Activated naive CD4-positive, alpha-beta T cell treated with anti-CD3 and anti-CD28 coated beads for 36 hours (primary cell): Measurements from ENCODE around the gene COL4A6. TPM values are rescaled to one million over a fixed set of nuclear protein-coding genes. Genes with fewer than 3 reads are reported as not detected.
"Not testable (repeated sequence)": the region's sequence is repeated elsewhere in the genome, so short reads cannot be mapped to it uniquely, and the experiment has no call there.

Experiments used
- CTCF ChIA-PET: fragments of 350-600 bp; sonication (Branson Sonifier 250); formaldehyde crosslinking; loops from one replicate; lab custom pipeline; 2021; ENCODE audit warnings: antibody characterized with exemption; lab: Charles Lee
- DNase-seq: peaks from one replicate; pipeline ENCODE4 v3.0.0-alpha.2; 2020
- H3K27ac Mint-ChIP-seq: one replicate; pipeline ENCODE4 v1.8.0; 2021; ENCODE audit warnings: mild to moderate bottlenecking, mixed read lengths
- H3K27me3 Mint-ChIP-seq: one replicate; pipeline ENCODE4 v1.8.0; 2021; ENCODE audit warnings: low read depth, mixed read lengths
- H3K36me3 Mint-ChIP-seq: one replicate; pipeline ENCODE4 v1.8.0; 2021; ENCODE audit warnings: low read depth, mixed read lengths
- H3K4me1 Mint-ChIP-seq: one replicate; pipeline ENCODE4 v1.8.0; 2021; ENCODE audit warnings: low read depth, mixed read lengths
- H3K4me3 Mint-ChIP-seq: one replicate; pipeline ENCODE4 v1.8.0; 2021; ENCODE audit warnings: mild to moderate bottlenecking, moderate library complexity, mixed read lengths
- H3K9me3 Mint-ChIP-seq: one replicate; pipeline ENCODE4 v1.8.0; 2021; ENCODE audit warnings: mixed read lengths
- intact Hi-C: fragments of 100-400 bp; cut with micrococcal nuclease; formaldehyde crosslinking; loops from one replicate; pipeline ENCODE4 v1.15.1; 2023
- total RNA-seq, 2 experiments: library from RNA; stranded (reverse); gene quantifications; one replicate each; pipeline ENCODE4 v1.2.3, GENCODE V29; 2021

Gene COL4A6
- not detected for total RNA-seq

DNA sequence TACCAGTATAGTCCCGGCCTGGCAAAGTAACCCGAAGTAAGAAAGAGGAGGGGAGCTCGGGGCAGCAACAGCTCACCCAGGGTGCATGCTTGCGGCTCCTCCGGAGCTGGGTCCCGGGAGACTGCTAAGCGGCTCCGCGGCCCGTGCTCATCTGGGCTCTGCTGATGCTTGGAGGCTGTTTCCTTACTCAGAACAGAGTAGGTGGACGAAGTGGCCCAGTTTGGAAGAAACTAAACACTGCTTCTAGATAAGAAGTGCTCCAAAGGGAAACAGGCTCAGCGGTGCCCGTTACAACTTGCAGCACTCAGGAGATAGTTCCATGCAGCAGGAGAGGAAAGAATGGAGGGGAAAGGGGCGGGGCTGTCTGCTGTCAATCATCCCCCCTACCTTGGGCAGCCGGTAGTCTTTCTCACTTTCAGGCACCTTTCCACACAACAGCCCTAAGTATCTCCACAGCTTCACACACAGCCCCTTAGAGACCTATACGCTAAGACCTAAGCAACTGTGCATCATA lies at the start of gene COL4A6:
TSS of gene COL4A6 (minus strand) at position 313 of the 514 bp plus-strand sequence. CDS start at position 87, 226 bp downstream.
- Mint-ChIP-seq H3K27me3 (peaks cover 25% of the 10 kb centered on the region), H3K27ac (no peak within 1 kb of the TSS), H3K4me1 (peaks cover 11% of the 10 kb centered on the region), H3K9me3 (no peaks in the 10 kb centered on the region), H3K36me3 (no peaks in the 10 kb centered on the region), H3K4me3 (no peak within 1 kb of the TSS)
- intact Hi-C loops, result no loop called here
- CTCF ChIA-PET, result no interaction called here
- no peak for DNase-seq

DNA sequence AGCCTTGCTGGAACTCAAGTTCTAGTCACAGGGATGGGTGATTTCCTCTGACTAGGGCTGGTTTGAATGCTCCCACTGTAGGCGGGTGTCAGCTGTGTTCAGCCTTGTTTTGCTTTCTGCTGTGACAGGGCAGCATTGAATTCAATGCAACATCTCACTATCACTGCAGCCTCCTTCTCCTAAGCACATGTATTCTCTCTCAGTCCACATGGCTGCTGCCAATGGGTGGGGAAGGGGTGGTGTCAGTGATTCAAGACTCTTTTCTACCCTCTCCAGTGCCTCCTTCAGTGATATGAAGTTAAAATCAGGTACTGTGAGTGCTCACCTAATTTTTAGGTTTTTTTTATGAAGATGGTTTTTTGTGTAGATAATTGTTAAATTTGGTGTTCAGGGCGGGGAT lies 47.7 kb upstream of the COL4A6 start:
- no peaks in the 10 kb centered on the region for H3K27me3 Mint-ChIP-seq
- no peak overlapping the region for H3K27ac Mint-ChIP-seq
- no peaks in the 10 kb centered on the region for H3K9me3 Mint-ChIP-seq
- no peak for DNase-seq
- no peaks in the 10 kb centered on the region for H3K4me1 Mint-ChIP-seq
- H3K36me3 Mint-ChIP-seq, result no peaks in the 10 kb centered on the region
- no peak overlapping the region for H3K4me3 Mint-ChIP-seq
- CTCF ChIA-PET, result no interaction called here
- intact Hi-C loops, result no loop called here

DNA sequence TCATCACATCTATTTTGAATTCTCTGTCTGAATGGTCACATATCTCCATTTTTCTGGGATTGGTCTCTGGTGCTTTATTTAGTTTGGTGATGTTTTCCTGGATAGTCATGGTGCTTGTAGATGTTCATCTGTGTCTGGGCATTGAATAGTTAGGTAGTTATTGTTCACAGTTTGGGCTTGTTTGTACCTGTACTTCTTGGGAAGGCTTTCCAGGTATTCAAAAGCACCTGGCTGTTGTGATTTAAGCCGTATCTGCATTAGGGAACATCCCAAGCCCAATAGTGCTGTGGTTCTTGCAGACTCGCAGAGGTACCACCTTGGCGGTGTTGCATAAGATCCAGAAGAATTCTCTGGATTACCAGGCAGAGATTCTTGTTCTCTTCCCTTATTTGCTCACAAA lies 46.0 kb upstream of the COL4A6 start:
- Mint-ChIP-seq H3K4me3 (no peak overlapping the region), H3K27ac (no peak overlapping the region), H3K27me3 (no peaks in the 10 kb centered on the region), H3K4me1 (no peaks in the 10 kb centered on the region), H3K36me3 (no peaks in the 10 kb centered on the region), H3K9me3 (no peaks in the 10 kb centered on the region)
- CTCF ChIA-PET, result no interaction called here
- DNase-seq, result no peak
- intact Hi-C loops, result no loop called here

- H3K27me3 Mint-ChIP-seq, H3K36me3 Mint-ChIP-seq, H3K9me3 Mint-ChIP-seq, H3K4me3 Mint-ChIP-seq, H3K27ac Mint-ChIP-seq, CTCF ChIA-PET, intact Hi-C loops, DNase-seq, H3K4me1 Mint-ChIP-seq: not testable (repeated sequence)
Measured at GRCh38 chrX:108481528-108481927, 43.3 kb upstream of the COL4A6 start.

GRCh38 chrX:108473979-108474378 lies 35.8 kb upstream of the COL4A6 start:
- Mint-ChIP-seq H3K9me3 (no peaks in the 10 kb centered on the region), H3K27ac (no peak overlapping the region), H3K27me3 (no peaks in the 10 kb centered on the region), H3K36me3 (no peaks in the 10 kb centered on the region), H3K4me3 (no peak overlapping the region), H3K4me1 (no peaks in the 10 kb centered on the region)
- DNase-seq, result no peak
- CTCF ChIA-PET, result no interaction called here
- intact Hi-C loops, result no loop called here

DNA sequence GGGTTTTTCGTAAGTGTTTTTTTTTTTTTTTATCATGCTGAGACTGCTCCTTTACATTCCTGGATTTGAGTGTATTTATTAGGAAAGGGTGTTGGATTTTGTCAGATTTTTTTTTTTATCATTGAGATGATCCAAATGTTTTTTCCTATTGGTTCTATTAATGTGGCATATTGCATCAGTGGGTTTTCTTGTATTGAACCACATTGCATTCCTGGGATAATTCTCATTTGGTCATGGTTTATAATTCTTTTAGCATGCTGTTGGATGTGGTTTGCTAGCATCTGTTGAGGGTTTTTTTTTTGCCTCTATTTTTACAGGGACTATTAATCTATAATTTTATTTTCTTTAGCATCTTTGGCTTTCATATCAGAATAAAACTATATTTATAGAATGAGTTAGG lies 30.3 kb upstream of the COL4A6 start:
- CTCF ChIA-PET, result no interaction called here
- DNase-seq, result no peak
- Mint-ChIP-seq H3K4me3 (no peak overlapping the region), H3K36me3 (no peaks in the 10 kb centered on the region), H3K4me1 (no peaks in the 10 kb centered on the region), H3K27ac (no peak overlapping the region), H3K27me3 (no peaks in the 10 kb centered on the region), H3K9me3 (no peaks in the 10 kb centered on the region)
- intact Hi-C loops, result no loop called here

DNA sequence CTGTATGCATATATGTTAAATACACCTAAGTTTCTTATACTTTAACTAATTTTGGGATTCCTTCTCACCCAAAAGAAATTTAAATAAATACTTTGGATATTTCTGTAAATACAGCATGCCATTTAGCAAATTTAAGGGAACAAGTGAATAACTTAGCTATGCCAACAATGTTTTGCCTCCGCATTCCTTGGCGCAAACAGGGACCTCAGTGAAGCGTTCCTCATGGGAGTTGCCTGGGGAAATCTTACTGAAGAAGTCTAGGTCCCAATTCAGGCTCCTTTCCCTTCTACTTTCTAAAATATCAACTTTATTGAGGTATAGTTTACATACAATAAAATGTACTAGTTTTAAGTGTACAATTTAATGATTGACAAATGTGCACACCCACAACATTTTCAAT lies 26.4 kb upstream of the COL4A6 start:
- H3K9me3 Mint-ChIP-seq, result no peaks in the 10 kb centered on the region
- intact Hi-C loops, result no loop called here
- no peaks in the 10 kb centered on the region for H3K36me3 Mint-ChIP-seq

DNA sequence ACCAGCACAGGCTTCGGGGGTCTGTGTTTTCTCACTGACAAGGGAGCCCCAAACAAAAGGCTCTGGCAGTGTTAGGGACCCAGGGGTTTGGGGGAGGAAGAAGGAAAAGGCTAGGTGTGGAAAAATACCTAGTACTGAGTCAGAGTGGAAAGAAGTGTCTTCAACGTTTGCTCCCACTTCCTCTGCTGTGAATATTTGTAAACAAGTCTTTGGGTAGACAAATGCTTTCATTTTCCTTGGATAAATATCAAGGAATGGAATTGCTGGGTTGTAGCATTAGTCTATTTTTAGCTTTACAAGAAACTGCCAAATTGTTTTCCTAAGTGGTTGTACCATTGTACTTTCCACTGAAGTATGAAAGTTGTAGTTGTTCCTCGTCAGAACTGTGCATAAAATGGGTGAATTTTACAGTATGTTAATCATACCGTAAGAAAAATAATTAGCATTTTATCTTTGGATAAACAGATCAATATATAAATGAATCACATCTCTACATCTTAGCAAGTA lies 18.8 kb upstream of the COL4A6 start:
- Mint-ChIP-seq H3K4me1 (no peaks in the 10 kb centered on the region), H3K9me3 (no peaks in the 10 kb centered on the region), H3K27me3 (no peaks in the 10 kb centered on the region), H3K4me3 (no peak overlapping the region), H3K27ac (no peak overlapping the region), H3K36me3 (no peaks in the 10 kb centered on the region)
- CTCF ChIA-PET, result no interaction called here
- intact Hi-C loops, result no loop called here
- no peak for DNase-seq

More for the DNA sequence above, 26.4 kb upstream of the COL4A6 start:
- CTCF ChIA-PET, result no interaction called here
- Mint-ChIP-seq H3K4me1 (no peaks in the 10 kb centered on the region), H3K27me3 (no peaks in the 10 kb centered on the region), H3K4me3 (no peak overlapping the region), H3K27ac (no peak overlapping the region)
- DNase-seq, result no peak

DNA sequence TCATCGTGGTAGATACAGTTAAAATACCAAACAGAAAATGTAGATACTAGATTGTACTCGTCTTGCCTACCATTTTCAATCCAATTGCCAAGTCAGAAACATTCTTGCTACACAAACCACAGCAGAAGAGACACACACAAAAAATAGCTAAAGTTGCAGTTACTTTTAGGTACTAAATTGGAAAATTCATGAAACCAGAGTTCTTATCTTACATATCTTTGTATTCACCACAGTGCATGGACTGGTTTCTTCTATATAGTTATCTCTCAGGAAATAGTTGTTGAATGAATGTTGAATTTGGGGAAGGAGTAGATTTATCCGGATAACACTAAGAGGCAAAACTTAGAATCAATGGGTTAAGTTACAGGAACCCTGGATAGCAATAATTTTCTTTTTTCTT lies 15.6 kb upstream of the COL4A6 start:
- Mint-ChIP-seq H3K27ac (no peak overlapping the region), H3K27me3 (no peaks in the 10 kb centered on the region), H3K4me1 (no peaks in the 10 kb centered on the region), H3K9me3 (no peaks in the 10 kb centered on the region), H3K4me3 (no peak overlapping the region), H3K36me3 (no peaks in the 10 kb centered on the region)
- CTCF ChIA-PET, result no interaction called here
- intact Hi-C loops, result no loop called here
- no peak for DNase-seq

GRCh38 chrX:108447303-108447702 lies 9.1 kb upstream of the COL4A6 start:
- H3K9me3 Mint-ChIP-seq, result no peaks in the 10 kb centered on the region
- no peaks in the 10 kb centered on the region for H3K27me3 Mint-ChIP-seq
- no peak for DNase-seq
- H3K4me1 Mint-ChIP-seq, result no peaks in the 10 kb centered on the region
- H3K27ac Mint-ChIP-seq, result no peak overlapping the region
- CTCF ChIA-PET, result no interaction called here
- intact Hi-C loops, result no loop called here
- H3K4me3 Mint-ChIP-seq, result no peak overlapping the region
- no peaks in the 10 kb centered on the region for H3K36me3 Mint-ChIP-seq

GRCh38 chrX:108442901-108443464 lies 4.8 kb upstream of the COL4A6 start:
- H3K4me3 Mint-ChIP-seq, result no peak overlapping the region
- intact Hi-C loops, result no loop called here
- no peak for DNase-seq
- peaks cover 11% of the 10 kb centered on the region for H3K4me1 Mint-ChIP-seq
- CTCF ChIA-PET, result no interaction called here
- H3K27ac Mint-ChIP-seq, result no peak overlapping the region
- no peaks in the 10 kb centered on the region for H3K9me3 Mint-ChIP-seq
- no peaks in the 10 kb centered on the region for H3K36me3 Mint-ChIP-seq
- H3K27me3 Mint-ChIP-seq, result peaks cover 18% of the 10 kb centered on the region

GRCh38 chrX:108439961-108440696 lies 1.9 kb upstream of the COL4A6 start:
- no peaks in the 10 kb centered on the region for H3K36me3 Mint-ChIP-seq
- peak overlapping the region; percentile 32 for H3K4me3 Mint-ChIP-seq
- peaks cover 25% of the 10 kb centered on the region for H3K27me3 Mint-ChIP-seq
- H3K27ac Mint-ChIP-seq, result no peak overlapping the region
- CTCF ChIA-PET, result no interaction called here
- no peak for DNase-seq
- H3K9me3 Mint-ChIP-seq, result no peaks in the 10 kb centered on the region
- intact Hi-C loops, result no loop called here
- peaks cover 11% of the 10 kb centered on the region for H3K4me1 Mint-ChIP-seq

GRCh38 chrX:108439426-108439942 lies 1.3 kb upstream of the COL4A6 start, which contains the start of gene COL4A5:
TSS of gene COL4A5 (plus strand) at chrX:108439838. CDS start at chrX:108440126, 288 bp downstream.
- CTCF ChIA-PET, result no interaction called here
- intact Hi-C loops, result no loop called here
- Mint-ChIP-seq H3K36me3 (no peaks in the 10 kb centered on the region), H3K27me3 (peaks cover 25% of the 10 kb centered on the region), H3K27ac (no peak within 1 kb of the TSS), H3K4me3 (peak within 1 kb of the TSS; percentile 32), H3K9me3 (no peaks in the 10 kb centered on the region), H3K4me1 (peaks cover 11% of the 10 kb centered on the region)
- no peak for DNase-seq
